Sigmoid colon (tissue), 4 donors: ENCODE data around the gene HS3ST2.

Experiments
- EP300 ChIP-seq, 4 donors: sonication (generic); formaldehyde crosslinking; IDR thresholded peaks; one replicate each; pipeline ENCODE4 v1.6.1; 2017; ENCODE audit warnings: antibody characterized with exemption in 4 of 4
- POLR2A ChIP-seq, 2 donors: fragments of 450-650 bp; IDR thresholded peaks; one replicate each; pipeline ENCODE4 v1.6.1; 2016; ENCODE audit warnings: antibody characterized with exemption in 2 of 2, mild to moderate bottlenecking in 2 of 2, moderate library complexity in 2 of 2
- TF ChIP-seq, protein P1 (sequence below), 4 experiments: fragments of 450-650 bp in 3 of 4; fragments of 200-600 bp in 1 of 4; IDR thresholded peaks; one replicate each; pipeline ENCODE4 v1.5.1; 2016 to 2019; ENCODE audit warnings: antibody characterized with exemption in 4 of 4, mild to moderate bottlenecking in 3 of 4, moderate library complexity in 2 of 4

GRCh38 chr16:22926105-22926751 is 112.3 kb downstream of the HS3ST2 start:
- TF ChIP-seq POLR2A (IDR thresholded peaks at IDR 0.05) (no peak), EP300 (IDR thresholded peaks at IDR 0.05) (no peak)
- TF ChIP-seq, protein P1, sequence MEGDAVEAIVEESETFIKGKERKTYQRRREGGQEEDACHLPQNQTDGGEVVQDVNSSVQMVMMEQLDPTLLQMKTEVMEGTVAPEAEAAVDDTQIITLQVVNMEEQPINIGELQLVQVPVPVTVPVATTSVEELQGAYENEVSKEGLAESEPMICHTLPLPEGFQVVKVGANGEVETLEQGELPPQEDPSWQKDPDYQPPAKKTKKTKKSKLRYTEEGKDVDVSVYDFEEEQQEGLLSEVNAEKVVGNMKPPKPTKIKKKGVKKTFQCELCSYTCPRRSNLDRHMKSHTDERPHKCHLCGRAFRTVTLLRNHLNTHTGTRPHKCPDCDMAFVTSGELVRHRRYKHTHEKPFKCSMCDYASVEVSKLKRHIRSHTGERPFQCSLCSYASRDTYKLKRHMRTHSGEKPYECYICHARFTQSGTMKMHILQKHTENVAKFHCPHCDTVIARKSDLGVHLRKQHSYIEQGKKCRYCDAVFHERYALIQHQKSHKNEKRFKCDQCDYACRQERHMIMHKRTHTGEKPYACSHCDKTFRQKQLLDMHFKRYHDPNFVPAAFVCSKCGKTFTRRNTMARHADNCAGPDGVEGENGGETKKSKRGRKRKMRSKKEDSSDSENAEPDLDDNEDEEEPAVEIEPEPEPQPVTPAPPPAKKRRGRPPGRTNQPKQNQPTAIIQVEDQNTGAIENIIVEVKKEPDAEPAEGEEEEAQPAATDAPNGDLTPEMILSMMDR (IDR thresholded peaks at IDR 0.05) = no peak
